Endometrium (tissue), 2 donors: Measurements from ENCODE around the gene USP5.
"Not testable (repeated sequence)": the region's sequence is repeated elsewhere in the genome, so short reads cannot be mapped to it uniquely, and the experiment has no call there.

Source experiments
- FAIRE-seq: peaks from 2 replicates; lab custom pipeline; 2012; peaks lifted over from hg19 to GRCh38; lab: Jason Lieb, UNC
- donor health status: control.
- donor health status: control.

Gene USP5

DNA sequence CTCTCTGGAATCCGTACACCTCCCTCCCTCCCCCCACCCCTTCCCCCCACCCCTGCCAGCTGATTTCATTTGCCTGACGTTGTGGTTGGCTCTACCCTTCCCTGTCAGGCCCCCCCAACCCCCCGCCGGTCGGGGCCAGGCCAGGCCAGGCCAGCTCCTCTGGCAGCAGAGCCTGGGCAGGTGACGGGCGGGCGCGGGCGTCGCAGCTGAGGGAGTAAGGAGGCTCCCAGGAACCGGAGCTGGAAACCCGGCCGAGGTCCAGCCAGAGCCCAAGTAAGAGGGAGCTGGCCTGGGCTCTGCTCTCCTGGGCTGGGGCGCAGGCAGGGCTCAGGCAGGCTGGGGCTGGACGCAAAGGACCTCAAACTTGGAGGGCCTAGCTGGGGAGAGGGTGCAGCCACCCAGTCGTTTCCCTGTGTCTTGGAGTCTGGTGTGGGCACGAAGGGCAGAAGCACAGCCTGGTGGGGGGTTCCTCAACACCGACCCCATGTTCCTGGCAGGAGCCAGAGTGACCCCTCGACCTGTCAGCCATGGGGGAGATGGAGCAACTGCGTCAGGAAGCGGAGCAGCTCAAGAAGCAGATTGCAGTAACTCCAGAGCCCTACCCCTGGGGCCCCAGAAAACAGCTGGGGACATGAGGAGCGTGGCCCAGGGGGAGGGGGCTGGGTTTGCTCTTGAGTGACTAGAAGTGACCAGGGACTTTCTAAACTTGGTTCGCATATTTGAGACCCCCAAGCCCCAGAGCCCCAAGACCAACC, 11.0 kb upstream of the USP5 start, which contains the start of gene GNB3:
Gene GNB3, plus strand, starts transcription at position 165 of the 755 bp plus-strand sequence. Its CDS starts 363 bp downstream, at position 528.
- no peak for FAIRE-seq

DNA sequence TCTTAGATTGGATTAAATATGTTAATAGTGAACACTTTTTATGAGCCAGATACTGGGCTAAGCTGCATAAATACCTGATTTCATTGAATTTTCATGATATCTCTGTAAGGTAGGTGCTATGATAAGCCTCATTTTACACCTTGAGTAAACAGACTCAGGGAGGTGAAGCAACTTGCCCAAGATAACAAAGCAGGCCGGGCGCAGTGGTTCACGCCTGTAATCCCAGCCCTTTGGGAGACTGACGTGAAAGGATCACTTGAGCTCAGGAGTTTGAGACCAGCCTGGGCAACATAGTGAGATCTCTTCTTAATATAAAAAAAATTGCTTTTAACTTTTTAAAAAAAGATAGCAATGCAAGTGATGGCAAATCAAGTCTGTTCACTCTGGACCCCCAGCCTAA, 9.9 kb upstream of the USP5 start:
- FAIRE-seq: no peak

DNA sequence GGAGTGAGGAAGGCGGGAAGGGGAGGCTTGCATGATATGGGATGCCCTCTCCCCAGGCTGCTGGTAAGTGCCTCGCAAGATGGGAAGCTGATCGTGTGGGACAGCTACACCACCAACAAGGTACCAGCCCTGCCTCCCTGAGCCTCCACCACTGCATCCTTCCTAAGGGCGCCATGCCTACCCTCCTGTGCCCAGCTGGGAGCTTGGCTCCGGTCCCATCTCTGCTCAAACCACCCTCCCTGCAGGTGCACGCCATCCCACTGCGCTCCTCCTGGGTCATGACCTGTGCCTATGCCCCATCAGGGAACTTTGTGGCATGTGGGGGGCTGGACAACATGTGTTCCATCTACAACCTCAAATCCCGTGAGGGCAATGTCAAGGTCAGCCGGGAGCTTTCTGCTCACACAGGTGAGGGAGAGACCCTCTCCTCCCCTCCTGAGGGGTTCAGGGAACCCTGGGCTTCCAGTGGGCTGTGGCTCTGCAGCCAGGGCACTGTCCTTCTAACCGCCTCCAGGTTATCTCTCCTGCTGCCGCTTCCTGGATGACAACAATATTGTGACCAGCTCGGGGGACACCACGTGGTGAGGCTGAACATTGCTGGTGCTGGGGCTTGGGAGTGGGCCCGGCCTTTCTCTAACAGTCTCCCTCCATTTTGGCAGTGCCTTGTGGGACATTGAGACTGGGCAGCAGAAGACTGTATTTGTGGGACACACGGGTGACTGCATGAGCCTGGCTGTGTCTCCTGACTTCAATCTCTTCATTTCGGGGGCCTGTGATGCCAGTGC, 8.6 kb upstream of the USP5 start:
- FAIRE-seq: no peak

DNA sequence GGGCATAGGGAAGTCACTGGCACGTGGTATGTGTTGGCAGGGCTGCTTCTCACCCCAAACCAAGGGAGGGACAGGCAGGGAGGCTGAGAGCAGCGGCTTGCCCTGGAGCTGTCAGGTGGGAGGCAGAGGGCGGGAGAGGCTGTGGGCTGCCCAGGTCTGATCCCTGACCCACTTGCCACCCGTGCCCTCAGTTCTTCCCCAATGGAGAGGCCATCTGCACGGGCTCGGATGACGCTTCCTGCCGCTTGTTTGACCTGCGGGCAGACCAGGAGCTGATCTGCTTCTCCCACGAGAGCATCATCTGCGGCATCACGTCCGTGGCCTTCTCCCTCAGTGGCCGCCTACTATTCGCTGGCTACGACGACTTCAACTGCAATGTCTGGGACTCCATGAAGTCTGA, 6.6 kb upstream of the USP5 start:
- FAIRE-seq: no peak

DNA sequence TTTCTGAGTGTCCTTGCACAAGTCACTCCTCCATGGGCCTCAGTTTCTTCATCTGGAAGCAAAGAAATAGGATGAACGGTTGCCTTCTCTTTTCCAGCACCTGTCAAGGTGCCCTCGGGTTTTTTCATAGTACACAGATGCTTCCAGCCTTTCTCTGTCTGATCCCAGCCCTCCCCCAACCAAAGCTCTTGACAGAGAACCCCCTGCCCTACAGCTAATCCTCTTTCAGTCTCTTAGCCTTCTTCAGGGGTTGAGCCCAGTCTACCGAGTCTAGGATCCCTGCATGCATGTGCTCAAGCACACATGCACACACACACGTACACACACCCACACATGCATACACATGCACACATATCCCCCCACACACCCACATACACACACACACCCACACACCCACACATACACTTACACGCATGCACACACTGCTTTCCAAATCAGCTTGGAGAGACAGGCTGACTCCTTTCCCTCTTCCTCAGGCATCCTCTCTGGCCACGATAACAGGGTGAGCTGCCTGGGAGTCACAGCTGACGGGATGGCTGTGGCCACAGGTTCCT, 5.6 kb upstream of the USP5 start:
- no peak for FAIRE-seq

DNA sequence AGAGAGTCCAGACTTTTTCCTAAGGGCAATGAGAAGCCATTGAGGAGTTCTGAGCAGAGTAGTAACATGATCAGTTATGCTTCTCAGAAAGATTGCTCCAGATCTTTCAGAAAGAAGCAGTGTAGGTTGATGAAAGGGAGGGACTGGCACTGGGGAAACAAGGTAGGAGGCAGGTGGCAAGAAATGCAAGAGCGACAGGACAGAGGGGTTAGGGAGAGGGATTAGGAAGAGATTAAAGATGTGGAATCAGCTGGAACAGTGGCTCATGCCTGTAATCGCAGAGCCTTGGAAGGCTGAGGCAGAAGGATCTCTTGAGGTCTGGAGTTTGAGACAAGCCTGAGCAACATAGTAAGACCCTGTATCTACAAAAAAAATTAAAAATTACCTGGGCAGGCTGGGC, 4.3 kb upstream of the USP5 start:
- FAIRE-seq: no peak

DNA sequence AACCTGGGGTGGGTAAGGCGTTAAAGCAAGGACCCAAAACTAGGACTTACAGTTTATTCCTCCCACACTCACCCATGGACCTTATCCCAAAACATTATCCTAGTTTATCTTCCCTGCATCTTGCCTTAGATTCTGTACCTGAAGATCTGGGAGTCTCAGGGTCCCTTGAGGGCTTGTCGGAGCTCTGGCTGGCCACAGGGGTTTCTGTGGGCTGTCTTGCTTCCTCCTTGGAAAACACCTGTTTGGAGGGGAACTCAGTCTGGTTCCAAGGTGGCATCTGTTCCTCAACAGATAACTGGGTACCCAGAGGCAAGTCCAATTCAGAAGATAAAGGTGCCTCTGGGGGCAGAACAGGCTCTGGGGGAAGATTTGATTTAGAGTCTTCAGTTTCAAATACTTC, 2.5 kb upstream of the USP5 start:
- FAIRE-seq: no peak

DNA sequence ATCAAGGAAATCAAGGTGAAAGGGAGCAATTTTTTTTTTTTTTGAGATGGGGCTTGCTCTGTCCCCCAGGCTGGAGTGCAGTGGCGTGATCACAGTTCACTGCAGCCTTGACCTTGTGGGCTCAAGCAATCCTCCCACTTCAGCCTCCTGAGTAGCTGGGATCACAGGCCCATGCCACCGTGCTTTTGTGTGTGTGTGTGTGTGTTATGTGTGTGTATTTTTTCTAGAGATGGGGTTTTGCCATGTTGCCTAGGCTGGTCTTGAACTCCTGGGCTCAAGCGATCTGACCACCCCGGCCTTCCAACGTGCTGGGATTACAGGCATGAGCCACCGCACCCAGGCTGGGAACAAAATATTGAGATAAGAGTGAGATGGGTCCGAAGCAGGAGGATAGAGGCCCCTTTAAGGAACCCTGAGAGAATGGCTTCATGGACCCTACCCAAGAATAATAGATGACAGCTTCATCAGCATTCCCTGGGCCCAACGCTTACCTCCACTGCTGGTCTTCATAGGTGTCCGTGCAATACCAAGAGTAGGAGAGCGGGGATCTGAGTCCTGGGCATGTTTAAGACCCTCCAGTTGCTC, 1.9 kb upstream of the USP5 start:
- FAIRE-seq: no peak

DNA sequence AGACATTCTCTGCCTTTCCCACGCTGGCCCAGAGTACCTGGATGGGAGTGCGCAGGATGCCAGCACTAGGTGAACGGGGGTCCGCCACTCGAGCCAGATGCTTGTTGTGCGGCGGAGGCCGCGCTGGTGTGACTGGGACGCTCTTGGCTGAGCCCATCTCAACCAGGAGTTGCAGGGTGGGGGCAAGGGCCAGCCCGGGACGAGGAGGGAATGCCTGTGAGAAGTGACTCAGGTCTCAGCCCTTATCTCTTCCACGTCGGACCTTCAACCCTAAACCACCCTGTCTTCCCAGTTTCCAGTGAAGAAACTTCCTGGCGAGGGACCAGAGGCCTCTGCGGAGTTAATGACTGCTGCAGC, 1.2 kb upstream of the USP5 start:
- FAIRE-seq: no peak

DNA sequence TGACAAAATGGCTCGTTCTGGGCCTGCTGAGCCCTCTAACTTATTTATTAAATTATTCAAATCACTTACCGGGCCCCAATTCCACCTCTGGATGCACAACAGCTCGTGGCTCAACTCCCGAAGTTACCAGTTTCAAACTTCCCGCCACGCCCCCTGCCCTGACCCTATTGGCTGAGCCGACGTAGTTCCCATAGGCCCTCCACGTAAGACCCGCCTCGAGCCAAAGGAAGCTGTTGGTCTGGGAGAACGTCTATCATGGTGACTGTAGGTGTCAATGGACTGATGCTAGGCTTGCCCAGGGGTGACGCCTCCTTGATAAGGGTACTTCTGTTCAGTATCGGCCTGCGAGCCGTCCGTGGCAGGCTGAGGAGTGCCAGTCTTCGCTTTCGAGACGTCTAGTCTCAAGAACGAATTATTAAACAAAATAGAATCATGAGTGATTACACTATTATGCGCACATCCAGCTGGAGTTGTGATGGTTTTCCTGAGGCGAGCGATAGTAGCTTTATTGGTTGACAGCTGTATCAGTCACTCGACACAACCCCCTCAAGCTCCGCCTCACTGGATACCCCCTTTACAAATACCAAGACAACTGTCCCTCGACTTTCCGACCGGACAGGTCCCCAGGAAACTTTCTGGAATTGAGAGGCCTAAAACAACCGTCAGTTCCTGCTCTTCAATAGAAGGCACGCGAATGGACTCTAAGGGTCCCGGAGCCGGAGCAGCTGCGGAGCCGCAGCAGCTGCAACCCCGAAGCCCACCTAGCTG, 613 bp upstream of the USP5 start, which contains the start of gene CDCA3:
Gene CDCA3, minus strand, starts transcription at position 134 of the 768 bp plus-strand sequence. CDS start 334 bp downstream, outside the sequence.
- peak; percentile 78 for FAIRE-seq

DNA sequence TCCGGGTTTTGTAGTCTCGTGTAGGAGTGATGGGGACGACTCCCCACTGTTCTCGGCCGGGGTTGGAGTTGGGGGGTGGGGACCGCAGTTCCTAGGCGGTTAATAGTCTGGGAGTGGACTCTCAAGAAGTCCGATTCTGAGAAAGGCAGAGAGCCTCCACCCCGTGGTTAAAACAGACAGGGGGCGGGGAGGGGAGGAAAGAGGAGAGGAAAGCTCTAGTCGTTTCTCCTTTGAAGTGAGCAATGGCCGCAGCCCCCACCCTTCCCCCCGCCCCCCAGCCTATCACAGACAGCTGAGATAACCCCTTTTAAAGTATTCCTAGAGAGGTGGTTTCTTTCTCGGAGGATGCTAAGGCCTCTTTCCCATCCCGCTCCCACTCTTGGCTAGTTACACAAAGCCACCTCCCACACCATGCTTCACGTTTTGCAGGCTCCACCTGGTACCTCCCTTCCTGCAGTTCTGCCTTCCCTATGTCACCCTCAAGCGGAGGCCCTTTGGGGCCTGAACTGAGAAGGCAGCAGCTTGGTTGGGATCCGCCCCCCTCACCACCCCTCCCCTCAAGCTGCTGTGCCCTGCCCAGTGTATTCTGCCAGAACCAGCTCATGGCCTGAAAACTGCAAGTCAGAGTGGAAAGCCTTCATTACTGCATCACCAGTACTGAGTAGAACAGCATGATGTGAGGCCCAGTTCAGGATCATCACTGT, 853 bp downstream of the USP5 start:
- FAIRE-seq: no peak

DNA sequence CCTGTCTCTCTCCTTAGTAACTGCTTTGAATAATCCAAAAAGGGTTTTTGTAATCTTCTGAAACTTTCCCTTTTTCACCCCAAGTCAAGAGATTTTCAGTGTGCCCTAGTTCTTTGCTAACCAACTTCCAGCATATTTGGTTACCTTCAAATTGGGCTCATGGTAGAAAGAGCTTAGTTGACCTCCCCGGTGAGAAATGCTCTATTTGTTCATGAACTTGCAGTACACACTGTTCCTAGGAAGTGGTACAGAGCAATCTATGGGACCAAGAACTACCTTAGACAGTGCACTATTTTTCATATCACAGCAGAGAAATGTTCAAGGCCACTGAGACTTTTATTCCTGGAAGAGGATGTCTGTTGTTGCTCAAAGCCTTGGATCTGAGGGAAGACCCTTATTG, 1.7 kb downstream of the USP5 start:
- FAIRE-seq: no peak

DNA sequence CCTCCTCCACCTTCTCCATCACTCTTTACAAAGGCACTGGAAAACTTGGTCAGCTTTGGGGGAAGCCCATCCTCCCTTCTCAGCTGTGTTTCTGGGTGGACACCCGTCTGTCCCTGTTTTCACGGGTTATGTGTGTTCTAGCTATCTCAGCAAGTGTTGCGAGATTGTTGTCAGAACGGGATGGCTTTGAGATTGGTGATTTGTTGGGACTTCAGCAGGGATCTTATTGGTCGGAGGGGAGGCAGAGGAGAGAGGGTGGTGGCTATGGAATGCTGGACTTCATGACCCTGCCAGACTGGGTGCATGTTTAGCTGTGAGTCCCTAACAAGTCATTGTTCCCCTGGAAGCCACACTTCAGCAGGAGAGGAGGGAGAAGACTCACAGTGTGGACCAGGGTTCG, 2.1 kb downstream of the USP5 start:
- no peak for FAIRE-seq

DNA sequence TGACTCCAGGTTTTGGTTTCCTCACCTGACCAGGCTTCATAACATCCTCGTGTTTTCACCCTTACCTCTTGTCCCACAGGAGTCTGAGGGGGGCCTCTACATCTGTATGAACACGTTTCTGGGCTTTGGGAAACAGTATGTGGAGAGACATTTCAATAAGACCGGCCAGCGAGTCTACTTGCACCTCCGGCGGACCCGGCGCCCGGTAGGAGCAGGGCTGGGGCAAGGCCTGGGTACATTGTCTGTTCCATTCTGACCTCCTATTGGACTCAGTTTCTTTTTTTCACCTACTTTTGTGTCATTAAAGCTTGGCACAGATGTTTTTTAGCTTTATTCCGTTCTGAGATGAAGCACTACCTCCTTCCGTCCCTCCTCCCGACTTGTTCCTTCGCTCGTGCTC, 3.4 kb downstream of the USP5 start:
- FAIRE-seq: no peak

DNA sequence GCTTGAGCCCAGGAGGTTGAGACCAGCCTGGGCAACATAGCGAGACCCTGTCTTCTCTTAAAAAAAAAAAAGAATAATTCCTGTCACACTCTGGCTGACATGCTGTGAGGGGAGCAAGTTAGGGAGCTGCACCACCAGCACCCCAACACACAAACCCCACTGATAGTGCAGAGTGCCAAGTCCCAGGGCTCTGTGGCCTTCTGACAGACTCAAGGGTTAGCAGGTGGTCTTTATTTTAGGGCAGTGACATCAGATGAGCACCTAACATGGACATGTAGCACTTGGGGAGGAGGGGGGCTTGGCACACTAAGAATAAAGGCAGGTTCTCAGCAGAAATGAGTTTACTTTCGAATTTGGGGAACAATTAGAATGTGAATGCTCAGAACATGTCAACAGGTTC, 6.8 kb downstream of the USP5 start:
- FAIRE-seq: no peak

DNA sequence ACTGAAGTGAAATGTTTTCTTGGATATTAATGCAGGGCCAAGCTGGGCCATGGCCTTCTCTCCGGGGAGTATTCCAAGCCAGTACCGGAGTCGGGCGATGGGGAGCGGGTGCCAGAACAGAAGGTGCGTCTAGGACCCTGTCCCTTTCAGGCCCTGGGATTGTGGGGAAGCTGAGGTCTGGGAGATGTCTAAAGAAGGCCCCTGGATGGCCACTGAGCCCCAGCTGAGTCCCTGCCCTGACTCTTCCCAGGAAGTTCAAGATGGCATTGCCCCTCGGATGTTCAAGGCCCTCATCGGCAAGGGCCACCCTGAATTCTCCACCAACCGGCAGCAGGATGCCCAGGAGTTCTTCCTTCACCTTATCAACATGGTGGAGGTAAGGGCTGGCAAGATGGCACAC, 8.2 kb downstream of the USP5 start:
- FAIRE-seq: no peak

DNA sequence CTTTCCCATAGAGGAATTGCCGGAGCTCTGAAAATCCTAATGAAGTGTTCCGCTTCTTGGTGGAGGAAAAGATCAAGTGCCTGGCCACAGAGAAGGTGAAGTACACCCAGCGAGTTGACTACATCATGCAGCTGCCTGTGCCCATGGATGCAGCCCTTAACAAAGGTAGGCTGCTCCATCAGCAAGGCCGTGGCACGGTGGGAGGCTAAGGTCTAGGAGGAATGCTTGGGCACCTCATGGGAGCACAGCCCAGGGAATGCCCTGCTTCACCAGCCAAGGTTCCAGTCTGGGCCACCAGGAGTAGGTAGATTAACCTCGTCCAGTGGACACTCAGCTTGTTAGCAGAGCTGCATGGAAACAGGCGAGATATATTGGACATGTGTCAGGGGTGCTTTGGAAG, 9.0 kb downstream of the USP5 start:
- FAIRE-seq: no peak

DNA sequence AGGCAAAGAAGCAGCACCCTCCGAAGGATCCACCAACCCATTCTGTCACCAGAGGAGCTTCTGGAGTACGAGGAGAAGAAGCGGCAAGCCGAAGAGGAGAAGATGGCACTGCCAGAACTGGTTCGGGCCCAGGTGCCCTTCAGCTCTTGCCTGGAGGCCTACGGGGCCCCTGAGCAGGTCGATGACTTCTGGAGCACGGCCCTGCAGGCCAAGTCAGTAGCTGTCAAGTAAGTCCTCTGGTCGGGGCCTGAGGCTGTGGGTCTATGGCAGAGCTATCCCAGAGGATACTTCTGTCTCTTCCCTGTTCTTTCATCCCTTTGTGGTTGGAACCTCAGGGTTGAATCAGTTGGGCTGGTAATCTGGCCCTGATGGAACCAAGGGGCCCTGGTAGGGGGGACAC, 9.4 kb downstream of the USP5 start:
- FAIRE-seq: no peak

DNA sequence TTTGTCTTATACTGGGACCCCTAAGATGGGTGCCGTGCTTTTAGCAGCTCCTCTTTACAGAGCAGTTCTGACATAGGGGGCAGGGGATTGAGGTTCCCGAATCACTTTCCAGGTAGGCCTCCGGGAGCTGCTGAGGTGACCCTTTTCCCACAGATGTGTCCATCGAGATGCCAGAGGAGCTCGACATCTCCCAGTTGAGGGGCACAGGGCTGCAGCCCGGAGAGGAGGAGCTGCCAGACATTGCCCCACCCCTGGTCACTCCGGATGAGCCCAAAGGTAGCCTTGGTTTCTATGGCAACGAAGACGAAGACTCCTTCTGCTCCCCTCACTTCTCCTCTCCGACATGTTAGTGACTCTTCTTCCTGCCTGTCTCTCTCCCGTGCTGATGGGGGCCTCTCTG, 11.1 kb downstream of the USP5 start:
- no peak for FAIRE-seq

DNA sequence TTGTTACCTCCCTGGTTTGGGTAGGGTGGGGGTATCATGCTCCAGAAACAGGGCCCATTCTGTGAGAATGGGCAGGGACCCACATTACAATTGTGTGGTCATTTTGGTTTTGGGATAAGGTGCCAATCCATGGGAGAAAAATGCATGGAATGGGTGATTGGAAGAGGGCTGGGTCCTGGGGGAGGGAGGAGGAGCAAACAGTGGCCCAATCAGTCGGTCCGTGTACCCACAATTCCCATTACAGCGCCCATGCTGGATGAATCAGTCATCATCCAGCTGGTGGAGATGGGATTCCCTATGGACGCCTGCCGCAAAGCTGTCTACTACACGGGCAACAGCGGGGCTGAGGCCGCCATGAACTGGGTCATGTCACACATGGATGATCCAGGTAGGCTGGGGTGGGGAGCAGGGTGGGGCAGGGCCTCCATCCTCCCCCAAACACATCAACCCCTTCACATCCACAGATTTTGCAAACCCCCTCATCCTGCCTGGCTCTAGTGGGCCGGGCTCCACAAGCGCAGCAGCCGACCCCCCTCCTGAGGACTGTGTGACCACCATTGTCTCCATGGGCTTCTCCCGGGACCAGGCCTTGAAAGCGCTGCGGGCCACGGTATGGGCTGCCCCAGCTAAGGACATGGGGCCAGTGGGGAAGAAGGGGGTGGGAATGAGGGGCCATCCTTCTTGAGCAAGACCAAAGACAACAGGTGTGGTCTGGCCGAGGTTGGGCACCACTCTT, 11.8 kb downstream of the USP5 start:
- no peak for FAIRE-seq

DNA sequence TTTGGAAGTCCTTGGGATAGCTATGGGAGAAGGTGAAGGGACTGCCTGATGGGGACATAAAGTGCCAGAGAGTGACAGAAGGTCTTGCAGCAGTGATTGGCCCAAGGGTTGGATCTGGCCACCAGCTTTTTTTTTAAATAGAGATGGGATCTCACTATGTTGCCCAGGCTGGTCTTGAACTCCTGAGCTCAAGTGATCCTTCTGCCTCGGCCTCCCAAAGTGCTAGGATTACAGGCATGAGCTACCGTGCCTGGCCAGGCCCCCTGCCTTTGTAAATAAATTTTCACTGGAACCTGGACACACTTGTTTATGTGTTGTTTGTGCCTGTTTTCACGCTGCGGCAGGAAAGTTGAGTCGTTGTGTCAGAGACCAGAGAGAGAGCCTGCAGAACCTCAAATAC, 13.4 kb downstream of the USP5 start:
- not testable (repeated sequence) for FAIRE-seq
